Fibroblast of skin of left quadriceps (primary cell): ENCODE results near the gene TIMM23B.
"Not testable (repeated sequence)": the region's sequence is repeated elsewhere in the genome, so short reads cannot be mapped to it uniquely, and the experiment has no call there.

ENCODE experiments used
- DNase-seq, 2 experiments: peaks; one replicate each; pipeline ENCODE4 v3.0.0-alpha.2; 2013; ENCODE audit warnings: low read depth in 2 of 2

The TIMM23B gene

DNA sequence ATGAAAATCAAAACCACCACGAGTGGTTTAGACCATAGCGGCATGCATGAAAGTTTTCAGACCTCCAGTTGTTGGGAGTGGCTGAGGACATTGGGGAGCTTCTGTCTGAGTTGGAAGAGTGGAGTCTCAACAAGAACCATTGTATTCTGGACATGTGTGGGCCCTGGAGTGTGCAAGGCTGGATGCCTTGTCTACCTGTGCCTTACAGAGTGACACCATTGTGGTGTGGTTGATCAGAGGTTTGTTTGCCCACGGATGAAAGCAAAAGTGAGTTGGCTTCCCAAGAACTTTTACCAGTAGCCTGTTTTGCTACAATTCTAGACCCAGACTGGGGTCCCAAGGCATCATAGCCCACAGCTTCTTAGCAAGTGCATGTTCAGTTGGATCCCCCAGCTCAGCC, 35.9 kb downstream of the TIMM23B start:
- DNase-seq: not testable (repeated sequence)

DNA sequence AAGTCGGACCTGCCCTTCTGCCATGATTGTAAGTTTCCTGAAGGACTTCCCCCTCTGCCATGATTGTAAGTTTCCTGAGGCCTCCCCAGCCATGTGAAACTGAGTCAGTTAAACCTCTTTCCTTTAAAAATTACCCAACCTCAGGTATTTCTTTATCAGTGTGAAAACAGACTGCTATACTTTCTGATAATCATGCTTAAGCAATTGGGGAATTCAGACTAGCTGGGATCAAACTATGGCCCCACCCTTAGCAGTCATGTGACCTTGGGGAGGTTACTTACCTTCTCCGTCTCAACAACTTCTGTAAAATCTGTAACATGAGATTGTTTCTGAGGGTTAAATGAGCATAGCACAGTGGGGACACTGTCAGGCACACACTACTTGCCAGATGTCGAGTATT, 45.4 kb downstream of the TIMM23B start:
- not testable (repeated sequence) for DNase-seq

DNA sequence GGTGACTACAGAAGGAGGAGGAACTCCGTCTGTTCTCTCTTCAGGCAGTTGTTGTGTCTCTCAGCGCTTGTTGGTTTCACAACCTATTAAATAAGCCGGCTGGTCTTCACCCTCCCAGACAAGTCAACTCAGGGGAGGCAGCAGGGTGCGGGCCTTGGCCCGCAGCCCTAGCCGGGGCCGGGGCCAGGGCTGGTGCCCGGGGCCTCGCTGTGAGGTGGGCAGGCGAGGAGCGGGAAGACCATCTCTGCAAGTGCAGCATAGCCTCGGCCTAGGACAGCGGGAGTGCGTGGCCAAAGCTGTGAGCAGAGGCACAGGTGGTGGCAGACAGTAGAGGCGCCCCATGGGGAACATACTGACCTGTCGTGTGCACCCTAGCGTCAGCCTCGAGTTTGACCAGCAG, 46.5 kb downstream of the TIMM23B start, which contains the start of gene AGAP6:
AGAP6 (plus strand) TSS at position 31 of the 400 bp plus-strand sequence; CDS start at position 341, 310 bp downstream.
- not testable (repeated sequence) for DNase-seq

DNA sequence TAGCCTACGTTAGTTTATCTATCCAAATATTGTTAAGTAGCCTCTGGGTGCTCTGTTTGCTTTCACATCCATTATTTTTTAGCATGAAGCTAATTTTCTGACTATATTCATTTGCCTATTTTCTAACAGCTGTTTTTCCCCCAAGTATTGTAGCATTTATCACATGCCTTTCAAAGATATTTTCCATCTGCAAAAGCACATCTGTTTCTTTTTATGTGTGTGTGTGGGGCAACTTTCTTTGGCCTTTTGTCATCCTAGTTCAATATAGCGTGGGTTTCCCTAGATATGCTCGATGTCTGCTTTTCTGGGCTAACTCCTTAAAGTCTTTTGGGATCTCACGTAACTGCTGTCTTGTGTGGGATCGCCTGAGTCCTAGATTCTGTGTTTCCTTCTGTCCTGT, 53.5 kb downstream of the TIMM23B start:
- not testable (repeated sequence) for DNase-seq

DNA sequence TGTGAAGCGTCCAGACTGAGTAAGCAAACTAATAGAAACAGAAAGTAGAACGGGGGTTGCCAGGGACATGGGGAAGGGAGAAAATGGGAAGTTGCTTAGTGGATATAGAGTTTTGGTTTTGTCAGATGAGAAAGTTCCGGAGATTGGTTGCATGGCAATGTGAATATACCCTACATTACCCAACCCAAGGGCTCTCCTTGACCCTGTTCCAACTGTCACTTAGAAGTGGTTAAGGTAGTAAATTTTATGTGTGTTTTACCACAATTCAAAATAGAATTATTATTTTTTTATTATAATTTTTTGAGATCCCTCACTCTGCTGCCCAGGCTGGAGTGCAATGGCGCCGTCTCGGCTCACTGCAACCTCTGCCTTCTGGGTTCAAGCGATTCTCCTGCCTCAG, 72.2 kb downstream of the TIMM23B start:
- not testable (repeated sequence) for DNase-seq

DNA sequence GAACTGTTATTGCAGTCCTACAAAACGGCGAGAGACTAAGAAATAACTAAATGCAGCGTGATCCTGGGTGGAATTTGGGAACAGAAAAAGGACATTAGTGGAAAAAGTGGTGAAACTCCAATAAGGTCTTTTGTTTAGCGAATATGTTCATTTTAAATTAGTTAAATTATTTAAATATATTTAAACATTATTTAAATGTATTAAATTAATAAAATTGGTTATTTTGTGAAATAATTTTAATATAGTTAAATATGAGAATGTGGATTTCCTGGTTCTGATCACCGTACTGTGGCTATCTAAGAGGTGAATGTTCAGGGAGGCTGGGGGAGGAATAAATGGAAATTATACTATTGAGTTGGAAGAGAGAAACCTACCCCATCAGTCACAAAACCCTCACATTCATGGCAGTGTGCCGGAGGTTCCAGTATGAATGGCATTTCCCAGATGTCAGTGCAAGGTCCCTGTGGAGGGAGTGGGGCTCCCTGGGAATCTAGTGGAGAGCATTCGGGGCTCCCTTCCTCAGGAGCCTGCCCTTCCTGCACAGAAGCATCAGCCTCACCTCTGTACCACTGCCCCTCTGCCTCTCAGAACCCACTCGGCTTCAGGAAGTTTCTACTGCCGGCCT, 73.9 kb downstream of the TIMM23B start:
- not testable (repeated sequence) for DNase-seq

DNA sequence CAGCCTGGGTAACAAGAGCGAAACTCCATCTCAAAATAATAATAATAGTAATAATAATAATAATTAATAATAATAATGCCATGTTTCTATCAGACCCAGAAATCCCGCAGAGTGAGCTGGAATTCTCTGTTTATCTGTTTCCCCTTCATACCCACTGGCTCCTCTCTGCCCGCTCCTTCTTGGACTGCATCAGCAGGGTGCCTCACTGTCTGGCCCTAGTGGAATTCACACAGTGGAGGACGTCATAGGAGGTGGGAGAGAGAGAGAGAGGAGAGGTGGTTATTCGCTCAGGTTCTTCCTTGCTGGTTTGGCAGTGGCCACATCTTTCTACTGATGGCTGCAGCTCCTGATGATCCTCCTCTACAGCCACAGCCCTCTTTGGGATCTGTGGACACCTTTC, 75.1 kb downstream of the TIMM23B start:
- not testable (repeated sequence) for DNase-seq

DNA sequence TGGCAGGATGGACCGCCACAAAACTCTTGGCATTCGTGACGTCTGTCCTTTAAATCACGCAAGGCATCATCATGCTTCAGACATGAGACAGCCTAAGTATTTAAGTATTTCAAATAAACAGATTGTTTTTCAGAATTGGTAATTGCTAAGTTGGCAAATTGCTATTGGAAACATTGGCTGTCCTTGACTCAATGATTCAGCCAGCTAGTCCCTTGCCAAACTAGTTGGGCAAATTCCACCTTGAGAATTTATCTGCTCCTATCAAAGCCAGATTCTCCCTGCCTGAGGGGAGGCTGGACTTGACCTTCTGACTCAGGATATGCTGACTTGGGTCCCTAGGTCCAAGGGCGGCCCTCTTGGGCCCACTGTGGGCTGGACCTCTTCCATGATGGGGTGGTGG, 75.8 kb downstream of the TIMM23B start:
- not testable (repeated sequence) for DNase-seq

DNA sequence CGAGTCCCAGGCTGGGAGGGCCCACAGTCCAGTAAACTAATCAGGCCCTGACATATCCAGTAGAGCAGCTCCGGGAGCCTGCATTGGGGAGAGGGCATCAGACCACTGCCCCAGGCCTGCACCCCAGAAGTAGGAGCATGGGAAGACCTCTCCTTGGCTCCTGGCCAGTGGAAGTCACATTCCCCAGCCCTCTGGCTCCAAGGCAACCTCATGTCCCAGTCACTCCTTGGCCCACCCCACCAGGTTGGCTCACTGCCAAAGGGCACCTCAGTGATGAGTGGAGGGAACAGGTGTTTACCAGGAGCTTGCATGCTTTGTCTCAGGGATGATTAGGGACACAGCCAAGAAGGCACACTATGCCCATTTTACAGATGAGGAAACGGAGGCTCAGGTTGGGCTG, 77.4 kb downstream of the TIMM23B start:
- not testable (repeated sequence) for DNase-seq

DNA sequence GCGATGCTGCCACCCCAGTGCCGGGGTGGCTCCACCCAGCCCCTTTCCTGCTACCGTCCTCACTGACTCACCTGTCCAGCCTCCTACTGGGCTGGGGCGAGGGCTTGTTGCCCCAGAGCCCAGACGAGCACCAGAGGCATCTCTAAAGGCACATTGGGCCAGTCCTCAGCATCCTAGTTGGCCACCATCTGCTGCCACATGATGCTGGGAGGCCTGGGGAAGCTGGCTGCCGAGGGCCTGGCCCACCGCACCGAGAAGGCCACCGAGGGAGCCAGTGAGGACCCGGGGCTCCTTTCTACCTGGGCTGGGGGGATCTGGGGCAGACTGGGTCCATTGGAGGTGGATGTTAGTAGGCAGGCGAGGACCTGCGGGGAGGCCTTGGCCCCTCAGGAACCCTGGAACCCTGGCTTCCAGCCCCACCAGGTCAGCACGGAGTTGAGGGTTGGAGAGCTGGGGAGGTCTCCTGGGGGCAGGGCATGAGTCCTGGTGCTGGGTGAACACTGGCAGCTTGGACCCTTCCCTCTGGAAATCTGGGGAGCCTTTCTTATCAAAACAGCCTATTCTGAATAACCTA, 78.7 kb downstream of the TIMM23B start:
- DNase-seq: not testable (repeated sequence)

DNA sequence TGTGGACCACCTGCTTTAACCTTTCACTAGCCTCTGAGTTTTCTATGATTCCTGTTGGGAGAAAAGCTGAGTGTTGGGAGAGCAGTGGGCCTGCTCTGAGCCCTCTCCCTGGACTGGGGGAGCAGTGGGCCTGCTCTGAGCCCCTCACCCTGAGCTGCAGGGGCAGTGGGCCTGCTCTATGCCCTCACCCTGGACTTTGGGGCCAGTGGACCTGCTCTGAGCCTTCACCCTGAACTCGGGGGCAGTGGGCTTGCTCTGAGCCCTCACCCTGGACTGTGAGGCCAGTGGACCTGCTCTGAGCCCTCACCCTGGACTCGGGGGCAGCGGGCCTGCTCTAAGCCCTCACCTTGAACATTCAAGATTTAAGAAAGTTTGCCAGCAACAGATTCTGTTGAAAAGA, 79.8 kb downstream of the TIMM23B start:
- DNase-seq: no peak
